ENCODE measurements around the gene PHLDA3.

- TF ChIP-seq POLR2AphosphoS5 (IDR thresholded peaks at IDR 0.05) (no peak), POLR2A (IDR thresholded peaks at IDR 0.05) (no peak), CTCF (IDR thresholded peaks at IDR 0.05 in 8 of 11, conservative IDR thresholded peaks at IDR 0.05 in 3 of 11) (no peak)
Observed at GRCh38 chr1:201504799-201505502, 36.0 kb upstream of the PHLDA3 start.
